HG02798 (cell line): ENCODE measurements around the gene SUB1.
A peak's percentile ranks its signal among the peaks of the same experiment; 100 is the strongest.
"Not testable (repeated sequence)": the region's sequence is repeated elsewhere in the genome, so short reads cannot be mapped to it uniquely, and the experiment has no call there.

ENCODE experiments used
- ATAC-seq: cut with Tn5 transposase; IDR thresholded peaks from one replicate; pipeline ENCODE4 v1.9.1; 2021; ENCODE audit warnings: mild to moderate bottlenecking; ENCODE audit not compliant: unreplicated experiment, poor library complexity

SUB1 gene

DNA sequence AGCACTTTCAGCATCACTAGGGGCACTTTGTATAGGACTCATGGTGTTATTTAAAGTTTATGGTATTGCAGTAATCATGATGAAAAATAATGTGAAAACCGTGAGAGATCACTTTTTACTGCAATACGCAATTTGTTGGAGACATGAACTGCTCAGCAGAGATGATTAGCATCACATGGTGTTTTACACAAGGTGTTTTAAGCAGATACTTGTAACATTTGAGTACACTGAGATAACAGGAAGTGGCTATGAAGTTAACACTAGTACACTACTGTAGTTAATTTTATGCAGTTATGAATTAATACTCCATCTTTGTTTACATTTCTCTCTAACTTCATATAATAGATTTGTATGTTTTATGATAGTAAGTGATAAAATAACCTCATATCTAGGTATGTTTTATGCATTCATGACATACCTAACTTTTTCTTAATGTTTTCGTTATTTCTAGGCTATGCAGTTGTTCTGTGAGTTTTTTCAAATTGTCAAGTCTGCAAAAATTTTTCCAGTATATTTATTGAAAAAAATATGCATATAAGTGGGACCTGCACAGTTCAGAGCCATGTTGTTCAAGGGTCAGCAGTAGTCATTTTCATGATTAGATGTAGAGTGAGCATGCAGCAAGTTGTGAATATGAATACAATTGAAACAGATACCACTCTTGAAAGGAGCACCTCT lies 13.0 kb downstream of the SUB1 start:
- ATAC-seq = no peak

- no peak for ATAC-seq
Measured at GRCh38 chr5:32598997-32599549, 13.7 kb downstream of the SUB1 start.

DNA sequence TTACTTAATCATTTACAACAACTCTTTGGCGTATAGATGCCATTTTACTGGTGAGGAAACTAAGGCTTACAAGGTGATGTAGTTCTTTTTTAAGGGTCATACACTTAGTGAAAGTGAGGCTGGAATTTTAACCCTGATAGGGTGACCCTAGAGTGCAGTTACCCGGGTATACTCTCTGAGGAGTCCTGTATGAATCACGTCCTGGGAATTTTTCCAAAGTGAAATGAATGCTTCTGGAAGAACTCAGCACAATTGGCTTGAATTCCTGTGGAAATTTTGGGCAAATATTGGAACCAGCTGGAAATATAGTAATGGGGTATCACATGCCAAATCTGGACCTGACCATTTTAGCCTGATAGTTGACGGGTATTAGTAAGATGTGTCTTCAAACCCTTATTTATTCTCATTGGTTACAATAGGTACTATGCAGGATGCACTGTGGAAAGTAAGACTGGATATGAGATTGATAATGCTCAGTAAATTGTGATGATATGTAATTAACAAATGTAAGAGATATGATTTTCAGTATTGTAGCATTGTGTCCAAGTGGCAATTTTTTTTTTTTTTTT lies 14.8 kb downstream of the SUB1 start:
- no peak for ATAC-seq

- no peak for ATAC-seq
Measured at GRCh38 chr5:32601623-32602295, 16.4 kb downstream of the SUB1 start.

- no peak for ATAC-seq
Measured at GRCh38 chr5:32602906-32603305, 17.5 kb downstream of the SUB1 start.

GRCh38 chr5:32604800-32605765 lies 19.7 kb downstream of the SUB1 start:
- ATAC-seq = no peak

DNA sequence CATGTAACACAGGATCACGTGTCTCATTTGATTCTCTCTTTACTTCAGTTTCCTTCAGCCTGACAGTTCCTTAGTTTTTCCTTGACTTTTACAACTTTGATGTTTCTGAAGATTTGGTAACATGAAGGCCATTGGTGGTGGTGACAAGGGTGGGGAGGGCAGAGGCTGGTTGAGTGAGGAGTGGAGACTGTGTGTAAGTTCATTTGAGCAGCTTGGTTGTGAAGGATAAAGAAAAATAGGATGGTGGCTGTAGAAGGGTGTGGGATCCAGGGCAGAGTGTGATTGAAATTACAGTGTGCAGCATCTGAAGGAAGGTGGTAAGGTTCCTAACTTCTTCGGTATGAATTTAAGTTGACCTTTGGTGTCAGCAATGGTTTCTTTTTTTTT lies 20.4 kb downstream of the SUB1 start:
- ATAC-seq = no peak

DNA sequence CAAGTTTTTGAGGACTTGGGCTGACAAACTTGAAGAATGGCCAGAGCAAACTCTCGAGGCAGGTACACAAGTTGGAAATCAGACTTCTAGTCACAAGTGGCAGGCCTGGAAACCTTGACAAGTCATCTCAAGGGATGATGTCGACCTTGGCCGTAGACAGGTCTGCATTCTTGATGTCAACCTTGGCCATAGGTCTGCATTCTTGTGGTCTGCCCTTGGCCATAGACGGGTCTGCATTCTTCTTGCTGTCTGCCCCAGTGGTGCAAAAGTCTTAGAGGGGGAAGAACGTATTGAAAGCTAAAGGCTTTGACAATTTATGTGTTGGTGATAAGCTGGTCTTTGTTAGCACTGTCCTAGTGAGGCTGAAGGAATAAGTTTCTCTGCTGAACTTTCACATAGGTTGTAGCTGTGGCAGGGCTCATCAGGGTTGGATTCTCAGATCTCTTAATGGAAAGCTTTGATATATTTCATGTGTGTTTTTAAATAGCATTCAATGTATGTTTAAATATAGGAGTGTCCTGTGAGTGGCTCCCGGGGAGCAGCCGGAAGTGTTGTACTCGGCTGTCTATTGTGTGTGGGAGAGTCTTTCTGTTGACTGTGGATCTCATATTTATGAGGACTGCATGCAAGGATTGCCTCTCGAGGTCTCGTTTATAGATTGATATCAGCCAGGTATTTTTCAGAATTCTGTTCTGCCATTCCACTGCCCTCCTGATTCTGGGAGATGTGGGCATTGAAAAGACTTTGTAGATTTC lies 27.0 kb downstream of the SUB1 start:
- no peak for ATAC-seq

DNA sequence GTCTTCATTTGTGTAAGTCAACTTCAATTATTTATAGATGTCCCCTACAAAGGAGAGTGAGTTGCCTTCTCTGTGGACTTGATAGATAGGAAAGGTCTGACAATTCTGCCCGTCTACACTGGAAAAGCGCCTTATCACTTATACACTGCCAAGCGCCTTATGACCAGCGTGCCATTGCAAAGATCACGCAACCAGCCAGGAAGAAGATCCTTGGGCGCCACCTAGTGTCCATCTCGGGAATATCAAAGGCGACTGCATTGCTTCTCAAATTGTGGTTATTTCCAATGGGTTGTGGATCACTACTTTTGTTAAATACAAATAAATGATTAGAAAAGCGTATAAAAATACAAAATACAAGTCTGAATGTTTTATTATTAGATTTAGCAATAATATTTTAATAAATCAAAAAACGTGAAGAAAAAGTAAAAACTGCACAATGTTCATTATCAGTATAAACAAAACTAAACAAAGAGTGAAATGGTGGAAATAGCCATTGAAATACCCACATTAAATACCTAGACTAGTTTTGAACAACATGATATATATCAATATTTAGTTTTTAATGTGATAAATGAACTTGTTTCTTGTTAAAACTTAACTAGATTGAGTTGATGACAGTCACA lies 27.8 kb downstream of the SUB1 start:
- ATAC-seq = peak; percentile 82

GRCh38 chr5:32615236-32615635 lies 29.9 kb downstream of the SUB1 start:
- no peak for ATAC-seq

DNA sequence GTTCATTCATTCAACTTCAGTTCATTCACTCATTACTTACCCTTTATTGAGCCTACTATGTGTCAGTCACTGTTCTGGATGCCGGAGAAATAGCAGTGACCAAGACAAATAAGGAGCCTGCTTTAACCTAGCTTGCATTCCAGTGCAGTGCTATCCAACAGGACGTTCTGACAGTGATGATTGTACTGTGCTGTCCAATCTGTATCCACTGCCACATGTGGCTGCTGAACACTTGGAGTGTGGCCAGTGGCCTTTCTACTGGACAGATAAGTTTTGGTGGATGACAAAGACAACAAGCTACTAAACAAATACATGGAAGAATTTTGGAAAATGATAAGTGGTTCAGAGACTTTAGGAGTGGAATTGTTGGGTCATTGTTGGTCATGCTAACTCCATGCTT lies 33.6 kb downstream of the SUB1 start:
- ATAC-seq = no peak

- ATAC-seq = no peak
Measured at GRCh38 chr5:32621256-32621655, 35.9 kb downstream of the SUB1 start.

DNA sequence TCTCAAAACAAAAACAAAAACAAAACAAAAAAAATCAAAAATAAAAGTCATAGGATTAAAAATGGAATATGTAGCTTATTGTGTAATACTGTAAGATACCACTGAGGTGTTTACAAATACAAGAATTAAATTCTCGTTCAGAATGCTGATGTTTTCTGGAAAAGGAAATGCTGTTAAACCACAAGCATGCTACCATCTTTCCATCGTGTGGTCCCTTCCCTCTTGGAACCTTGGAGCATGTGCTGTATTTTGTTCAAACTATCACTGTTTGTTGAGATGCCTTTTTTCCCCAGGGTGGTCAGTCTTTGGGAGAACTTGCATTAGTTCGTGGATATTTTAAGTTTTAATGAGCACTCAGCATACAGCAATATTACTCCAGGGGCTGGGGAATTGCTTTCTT lies 39.7 kb downstream of the SUB1 start:
- no peak for ATAC-seq

- no peak for ATAC-seq
Measured at GRCh38 chr5:32625547-32625946, 40.2 kb downstream of the SUB1 start.

- no peak for ATAC-seq
Measured at GRCh38 chr5:32627219-32627870, 42.0 kb downstream of the SUB1 start.

DNA sequence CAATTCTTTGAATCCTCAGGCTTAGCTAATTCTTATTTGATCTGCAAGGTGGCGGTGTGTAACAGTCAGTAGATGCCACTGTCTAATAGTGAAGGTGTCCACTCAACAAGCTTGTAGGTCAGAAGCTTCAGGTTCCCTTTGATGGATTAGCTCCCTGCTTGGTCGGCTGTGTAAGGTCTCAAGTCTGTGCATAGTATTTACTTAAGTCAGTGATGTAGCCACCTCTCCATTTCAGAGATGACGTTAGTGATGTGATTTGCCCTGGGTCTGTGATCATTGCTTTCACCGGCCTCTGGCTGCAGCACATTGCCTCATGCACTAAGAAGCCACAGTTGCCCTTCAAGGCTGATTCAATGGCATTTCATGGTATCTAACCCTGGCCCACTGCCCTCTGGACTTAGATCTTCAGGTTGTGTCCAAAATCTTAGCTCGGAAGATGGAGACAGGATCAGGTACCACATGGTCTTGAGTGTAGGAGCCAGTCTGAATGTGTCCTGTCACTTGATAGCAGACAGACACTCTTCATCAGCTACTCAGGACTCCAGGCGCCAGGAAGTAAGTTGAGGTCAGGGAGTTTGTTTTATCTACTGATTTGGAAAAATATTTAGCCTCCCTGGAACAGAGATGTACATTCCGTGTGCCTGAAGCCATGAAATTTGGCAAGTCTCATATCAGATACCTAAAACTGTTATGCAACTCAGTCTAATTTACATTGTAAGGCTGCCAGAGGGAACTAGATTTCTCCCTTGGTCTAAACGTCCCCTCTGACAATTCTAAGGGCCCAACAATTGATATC lies 42.9 kb downstream of the SUB1 start:
- ATAC-seq = no peak

GRCh38 chr5:32630867-32631491 lies 45.6 kb downstream of the SUB1 start:
- no peak for ATAC-seq

DNA sequence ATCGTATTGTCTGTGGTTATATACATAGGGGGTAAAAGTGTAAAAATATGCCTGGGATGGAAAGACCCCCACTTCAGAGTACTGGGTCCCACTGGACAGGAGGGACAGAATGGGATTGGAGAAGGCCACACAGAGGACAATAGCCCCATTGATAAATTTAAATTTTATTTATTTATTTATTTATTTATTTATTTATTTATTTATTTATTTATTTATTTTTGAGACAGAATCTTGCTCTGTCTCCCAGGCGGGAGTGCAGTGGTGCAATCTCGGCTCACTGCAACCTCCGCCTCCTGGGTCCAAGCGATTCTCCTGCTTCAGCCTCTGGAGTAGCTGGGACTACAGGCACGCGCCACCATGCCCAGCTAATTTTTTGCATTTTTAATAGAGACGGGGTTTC lies 47.7 kb downstream of the SUB1 start:
- not testable (repeated sequence) for ATAC-seq
